GM12872 (cell line): ENCODE measurements around the gene PRKCE.

ENCODE experiments used
- CTCF ChIP-seq: IDR thresholded peaks from 3 replicates; pipeline ENCODE4 v1.5.1; 2011; ENCODE audit warnings: low read depth, mild to moderate bottlenecking, low read length, moderate library complexity; ENCODE audit not compliant: insufficient read depth

The PRKCE gene

GRCh38 chr2:45918463-45919159, 267.1 kb downstream of the PRKCE start:
- no peak for TF ChIP-seq CTCF

- TF ChIP-seq CTCF = no peak
These were observed 267.7 kb downstream of the PRKCE start for GRCh38 chr2:45919160-45919650.

- no peak for TF ChIP-seq CTCF
These were observed 268.2 kb downstream of the PRKCE start for GRCh38 chr2:45919711-45920111.

- no peak for TF ChIP-seq CTCF
These were observed 270.4 kb downstream of the PRKCE start for GRCh38 chr2:45921921-45922320.

GRCh38 chr2:45922577-45922988, 271.1 kb downstream of the PRKCE start:
- no peak for TF ChIP-seq CTCF

- TF ChIP-seq CTCF = no peak
These were observed 272.2 kb downstream of the PRKCE start for GRCh38 chr2:45923701-45924100.

- TF ChIP-seq CTCF = no peak
These were observed 273.6 kb downstream of the PRKCE start for GRCh38 chr2:45925026-45925425.
